Measurements from ENCODE around the gene ADD2.
A peak's percentile ranks its signal among the peaks of the same experiment; 100 is the strongest.

Gene ADD2

DNA sequence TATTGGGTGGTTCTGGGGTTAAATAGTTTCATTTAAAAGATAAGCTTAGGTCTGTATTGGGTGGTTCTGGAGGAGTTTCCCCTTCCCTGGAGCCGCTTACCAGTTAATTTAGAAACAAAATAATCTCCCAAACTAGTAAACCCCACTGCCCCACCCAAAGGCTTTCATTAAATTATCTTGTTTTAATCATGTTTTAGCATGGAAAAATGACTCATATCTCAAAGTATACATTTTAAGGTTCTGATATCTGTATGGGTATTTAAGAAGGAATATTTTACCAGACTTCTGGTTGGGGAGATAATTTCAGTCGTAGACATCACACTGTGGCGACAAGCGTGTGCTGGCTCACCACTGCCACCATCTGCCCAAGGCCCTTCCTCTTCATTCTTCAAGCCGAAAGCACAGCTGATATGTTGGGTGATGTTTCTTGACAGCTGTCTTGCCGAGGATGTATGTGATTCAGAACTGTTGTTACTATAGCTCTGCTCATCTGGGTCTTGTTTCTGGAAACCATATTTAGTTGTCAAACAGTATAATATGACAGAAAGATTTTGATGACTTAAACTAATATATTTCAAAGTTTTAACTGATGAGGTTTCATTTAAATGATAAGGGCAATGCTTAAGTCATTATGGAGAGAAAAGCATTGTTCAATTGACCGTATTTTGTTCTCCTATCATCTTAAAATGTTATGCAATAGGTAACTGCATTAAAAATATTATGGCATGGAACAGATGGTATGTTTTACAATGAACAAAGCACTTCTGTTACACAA, 17.3 kb upstream of the ADD2 start:
- DNase-seq (ENCODE audit: low spot score) = peak; percentile 46

DNA sequence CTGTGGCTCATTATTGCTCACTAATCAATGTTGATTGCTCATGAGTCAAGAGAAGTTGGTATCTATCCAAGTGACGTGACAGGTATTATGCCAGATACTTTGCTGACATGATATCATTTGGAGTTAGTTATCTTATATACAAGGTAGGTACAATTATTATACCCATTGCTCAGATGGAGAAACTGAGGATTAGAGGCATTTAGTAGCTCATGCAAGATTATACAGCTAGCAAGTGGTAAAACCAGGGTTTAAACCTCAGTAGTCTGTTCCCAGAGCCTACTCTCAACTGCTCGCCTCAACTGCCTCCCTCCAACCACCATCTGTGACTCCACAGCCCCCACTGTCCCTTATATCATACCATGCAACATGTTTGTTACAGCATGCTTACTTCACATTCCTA, 16.3 kb upstream of the ADD2 start:
- no peak for DNase-seq (ENCODE audit: low spot score)

DNA sequence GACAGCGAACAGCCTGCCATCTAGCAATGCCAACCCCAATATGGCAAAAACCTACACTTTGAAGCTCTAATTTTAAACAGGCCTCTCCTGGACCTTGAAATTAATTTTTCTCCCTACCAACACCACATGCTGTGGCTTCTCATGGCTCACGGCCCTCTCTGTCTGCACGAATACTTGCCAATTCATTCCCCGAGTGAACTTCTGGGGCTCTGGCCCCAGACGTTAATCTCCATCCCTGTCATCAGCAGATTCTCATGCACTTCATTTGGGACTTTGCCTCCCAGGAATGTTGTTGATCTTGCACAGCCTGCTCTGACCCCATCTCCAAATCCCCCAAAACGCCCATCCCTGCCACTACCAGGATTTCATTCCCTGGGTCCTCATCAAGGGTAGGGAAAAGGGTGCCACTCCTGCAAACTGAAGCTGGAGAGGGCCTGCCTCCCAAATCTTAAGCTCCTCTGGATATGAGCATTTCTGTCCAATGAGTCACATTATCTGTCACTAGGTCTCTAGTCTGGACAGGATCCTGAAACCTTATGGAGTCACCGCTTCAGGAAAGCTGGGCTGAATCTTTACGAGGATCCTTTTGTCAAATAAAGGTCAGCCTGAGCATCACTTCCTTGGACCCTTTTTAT, 12.0 kb upstream of the ADD2 start:
- DNase-seq (ENCODE audit: low spot score) = no peak

DNA sequence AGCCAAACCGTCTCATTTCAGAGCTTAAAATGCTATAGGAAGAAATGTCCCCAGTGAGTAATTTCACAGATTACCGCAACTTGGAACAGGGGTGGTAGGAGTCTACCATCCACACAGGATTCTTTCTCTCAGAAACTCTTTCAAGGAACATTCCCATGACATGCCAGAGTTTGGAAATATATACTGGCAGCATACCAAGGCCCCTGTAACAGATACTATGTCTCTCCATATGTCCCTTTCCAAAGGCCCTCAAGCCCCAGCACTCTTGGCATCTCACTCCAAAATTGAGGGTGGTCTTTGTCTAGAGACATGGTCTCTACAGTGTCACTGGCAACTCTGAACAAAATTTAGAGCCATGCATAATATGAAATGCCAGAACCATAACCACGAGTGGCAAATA, 11.5 kb upstream of the ADD2 start:
- no peak for DNase-seq (ENCODE audit: low spot score)

DNA sequence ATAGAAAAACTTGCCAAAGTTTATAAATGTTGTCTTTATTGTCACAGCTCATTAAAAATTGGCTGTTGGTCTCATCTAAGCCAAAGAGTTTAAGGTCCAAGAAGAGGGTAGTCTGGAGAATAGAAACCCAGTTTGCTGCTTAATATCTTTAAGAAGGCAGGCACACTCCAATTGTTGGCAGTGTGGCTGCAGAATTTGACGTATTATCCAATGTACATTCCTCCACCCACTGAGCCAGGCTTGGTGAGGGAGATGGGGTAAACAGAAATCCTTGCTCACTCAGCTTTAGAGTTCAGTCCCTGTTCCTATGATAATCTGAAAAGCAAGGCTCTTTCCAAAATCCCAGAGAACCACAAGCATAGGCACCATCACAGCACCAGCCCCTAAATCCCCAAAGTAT, 10.7 kb upstream of the ADD2 start:
- DNase-seq (ENCODE audit: low spot score) = no peak

DNA sequence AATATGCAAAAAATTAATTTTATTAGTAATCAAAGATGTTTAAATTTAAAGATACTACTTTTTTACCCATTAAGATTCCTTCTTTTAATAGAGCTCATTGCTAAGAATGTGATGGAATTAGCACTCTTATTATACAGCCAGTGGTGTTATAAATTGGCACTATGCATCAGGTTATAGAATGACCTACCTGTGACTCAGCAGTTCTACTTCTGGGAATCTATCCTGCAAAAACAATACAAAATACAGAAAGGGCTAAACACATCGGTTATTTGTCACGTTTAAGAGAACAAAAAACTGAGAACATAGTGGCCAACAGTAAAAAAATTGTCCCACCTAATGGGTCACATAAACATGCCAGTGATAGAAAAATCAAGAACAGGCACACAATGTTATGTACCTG, 9.4 kb upstream of the ADD2 start:
- DNase-seq (ENCODE audit: low spot score) = no peak

DNA sequence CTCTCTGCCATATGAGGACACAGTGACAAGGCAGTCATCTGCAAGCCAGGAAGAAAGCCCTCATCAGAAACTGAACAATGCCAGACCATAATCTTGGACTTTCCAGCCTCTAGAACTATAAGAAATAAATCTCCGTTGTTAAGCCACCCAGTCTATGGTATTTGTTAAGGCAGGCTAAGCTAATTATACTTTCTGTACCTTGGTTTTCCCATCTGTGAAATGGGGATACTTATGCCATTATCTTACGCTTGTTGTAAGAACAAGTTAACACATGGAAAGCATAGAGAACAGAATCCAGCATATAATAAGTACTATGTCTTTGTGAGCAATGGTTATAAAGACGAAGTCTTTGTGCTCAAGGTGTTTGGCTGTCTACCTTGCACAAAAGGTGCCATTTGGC, 8.3 kb upstream of the ADD2 start:
- DNase-seq (ENCODE audit: low spot score) = no peak

DNA sequence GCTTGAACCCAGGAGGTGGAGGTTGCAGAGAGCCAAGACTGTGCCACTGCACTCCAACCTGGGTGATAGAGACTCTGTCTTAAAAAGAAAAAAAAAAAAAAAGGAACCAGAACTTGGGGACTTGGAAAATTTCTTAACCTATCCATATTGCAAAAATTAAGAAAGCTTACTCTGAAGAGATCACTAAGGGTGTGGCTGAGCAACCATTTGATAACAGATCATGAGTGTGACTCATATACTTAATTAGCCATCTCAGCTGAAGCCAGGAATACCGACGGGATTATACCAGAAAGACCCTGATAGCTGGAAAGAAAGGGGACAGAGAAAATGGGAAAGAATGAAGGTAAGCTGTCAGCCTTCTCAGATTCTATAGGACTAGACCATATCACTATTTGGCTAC, 7.1 kb upstream of the ADD2 start:
- no peak for DNase-seq (ENCODE audit: low spot score)

DNA sequence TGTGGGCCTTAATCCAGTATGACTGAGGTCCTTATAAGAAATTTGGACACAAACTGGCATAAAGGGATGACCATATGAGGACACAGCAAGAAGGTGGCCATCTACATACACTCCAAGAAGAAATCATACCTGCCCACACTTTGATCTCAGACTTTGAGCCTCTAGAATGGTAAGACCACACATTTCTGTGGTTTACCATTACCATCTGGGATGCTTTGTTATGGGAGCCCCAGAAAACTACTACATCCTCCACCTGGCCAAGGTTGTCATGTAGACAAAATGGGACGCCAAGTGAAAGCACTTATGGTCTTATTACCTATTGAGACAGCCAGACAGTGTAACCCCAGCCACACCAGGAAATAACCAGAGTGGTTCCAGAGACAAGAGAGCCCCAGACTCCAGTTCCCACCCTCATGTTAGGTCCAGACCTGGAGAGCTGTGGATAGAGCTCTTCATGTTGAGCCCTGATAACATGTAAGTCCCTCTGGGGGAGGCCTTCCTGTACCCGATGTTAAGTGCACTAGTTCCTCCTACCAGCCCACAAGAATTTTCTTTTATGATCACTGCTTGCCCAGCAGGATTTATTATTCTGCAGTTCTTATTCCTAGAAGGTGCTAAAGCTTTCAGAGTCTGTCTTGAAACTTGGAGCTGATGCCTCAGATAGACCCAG, 4.6 kb upstream of the ADD2 start:
- DNase-seq (ENCODE audit: low spot score) = no peak

DNA sequence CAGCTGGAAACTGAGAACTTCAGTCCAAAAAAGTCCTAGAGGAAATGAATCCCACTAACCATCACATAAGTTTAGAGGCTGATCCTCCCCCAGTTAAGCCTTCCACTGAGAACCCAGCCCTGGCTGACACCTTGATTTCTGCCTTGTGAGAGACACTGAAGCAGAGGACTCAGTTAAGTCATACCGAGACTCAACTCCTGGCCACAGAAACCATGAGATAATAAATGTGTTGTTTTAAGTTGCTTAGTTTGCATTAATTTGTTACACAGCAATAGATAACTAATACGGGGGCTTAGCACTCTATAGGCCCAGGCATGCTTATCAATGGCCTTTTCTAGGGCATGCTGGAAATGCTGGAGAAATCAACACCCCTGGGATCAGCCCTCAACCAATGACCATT, 3.4 kb upstream of the ADD2 start:
- DNase-seq (ENCODE audit: low spot score) = no peak

DNA sequence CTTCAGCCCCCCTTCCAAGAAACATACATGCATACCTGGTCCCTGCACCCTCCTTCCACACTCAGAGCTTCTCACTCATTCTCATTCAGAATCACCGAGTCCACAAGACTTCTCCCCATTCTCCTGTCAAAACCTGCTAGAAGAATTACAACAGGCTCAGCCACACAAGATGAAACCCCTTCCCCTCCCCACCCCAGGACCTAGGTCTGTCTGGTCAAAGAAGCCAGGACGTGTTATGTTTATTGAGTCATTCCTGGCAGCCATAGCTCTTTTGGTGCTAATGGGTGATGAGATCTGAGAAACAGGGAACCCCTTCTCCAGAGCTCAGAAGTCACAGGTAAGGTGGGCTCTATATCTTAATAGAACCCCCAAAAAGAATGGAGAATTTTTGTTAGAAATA, 1.4 kb upstream of the ADD2 start:
- no peak for DNase-seq (ENCODE audit: low spot score)

DNA sequence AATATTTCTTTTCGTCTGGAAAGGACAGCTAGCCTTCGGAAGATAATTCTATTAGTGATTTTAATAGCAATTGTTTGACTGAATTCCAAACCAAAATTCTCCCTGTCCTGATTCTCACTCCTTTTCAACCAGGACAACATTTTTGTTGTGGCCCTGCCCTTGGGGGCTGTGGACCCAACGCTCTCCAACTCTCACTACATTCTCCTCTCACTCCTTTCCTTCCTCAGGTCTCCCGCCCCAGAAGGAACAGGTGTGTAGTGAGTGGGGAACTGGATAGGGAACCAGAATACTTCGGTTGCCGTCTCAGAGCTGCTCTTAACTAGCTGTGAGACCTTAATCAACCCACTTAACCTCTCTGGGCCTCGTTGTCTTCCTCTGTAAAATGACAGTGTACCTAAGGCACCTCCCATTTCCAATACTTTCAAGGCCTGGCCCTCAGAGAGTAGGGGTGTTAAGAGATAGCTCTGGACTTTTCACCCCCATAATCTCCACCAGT, 638 bp upstream of the ADD2 start:
- no peak for DNase-seq (ENCODE audit: low spot score)

DNA sequence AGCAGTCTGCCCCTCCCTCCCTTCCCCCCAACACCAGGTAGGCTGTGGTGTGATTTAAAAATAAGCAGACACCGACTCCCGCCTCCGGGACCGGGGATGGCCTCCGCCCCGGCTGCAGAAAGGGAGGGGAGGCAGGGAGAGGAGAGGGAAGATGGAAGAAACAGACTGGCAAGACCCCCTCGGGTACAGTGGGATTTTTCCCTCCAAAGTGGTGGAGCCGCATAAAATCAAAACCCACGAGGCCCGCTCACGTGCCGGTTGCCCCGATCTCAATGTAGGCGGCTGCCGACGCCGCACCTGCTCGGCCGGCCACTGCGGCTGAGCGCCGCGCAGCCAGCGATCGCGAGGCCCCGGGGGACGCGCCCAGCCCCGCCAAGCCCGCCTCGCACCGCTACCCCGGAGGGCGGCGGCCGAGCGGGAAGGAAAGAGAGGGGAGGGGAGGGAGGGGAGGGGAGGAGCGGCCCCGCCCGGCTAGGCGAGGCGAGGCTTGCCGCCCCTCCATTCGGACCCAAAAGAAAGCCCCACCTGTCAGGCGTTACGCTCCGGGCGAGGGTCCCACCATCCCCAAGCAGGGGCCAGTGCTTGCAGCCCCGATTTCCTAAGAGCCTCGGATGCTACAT, 811 bp downstream of the ADD2 start:
- no peak for DNase-seq (ENCODE audit: low spot score)

DNA sequence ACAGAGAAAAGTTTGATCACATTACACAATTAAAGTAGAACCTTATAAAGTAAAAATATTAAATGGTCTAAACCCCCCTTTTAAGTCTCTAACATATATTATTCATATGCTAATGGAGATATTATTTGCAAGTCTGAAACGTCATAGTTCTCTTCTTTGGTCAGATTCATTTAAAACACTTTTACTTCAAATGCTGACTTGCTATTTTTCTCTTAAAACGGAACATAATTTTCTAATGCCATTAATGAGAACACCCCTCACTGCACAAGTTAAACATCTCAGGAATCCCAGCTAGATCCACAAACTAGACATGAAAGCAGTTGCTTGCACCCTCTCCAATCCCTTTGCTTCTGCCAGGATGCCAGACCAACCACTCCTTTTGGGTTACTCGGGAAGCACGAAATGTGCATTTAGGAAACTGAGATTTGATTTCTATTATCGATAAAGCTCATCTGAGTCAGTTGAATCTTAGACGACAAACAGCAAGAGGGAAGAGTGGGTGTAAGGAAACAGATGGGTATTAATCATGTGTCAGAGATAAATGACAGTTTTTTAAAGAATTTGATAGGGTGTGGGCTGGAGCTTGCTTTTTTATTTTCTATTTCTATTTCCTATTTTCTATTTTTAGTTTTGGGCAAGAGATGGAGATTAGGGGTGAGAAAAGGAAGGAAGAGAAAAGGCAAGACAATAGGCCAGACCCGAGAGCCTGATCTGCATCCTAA, 1.5 kb downstream of the ADD2 start:
- DNase-seq (ENCODE audit: low spot score) = no peak

DNA sequence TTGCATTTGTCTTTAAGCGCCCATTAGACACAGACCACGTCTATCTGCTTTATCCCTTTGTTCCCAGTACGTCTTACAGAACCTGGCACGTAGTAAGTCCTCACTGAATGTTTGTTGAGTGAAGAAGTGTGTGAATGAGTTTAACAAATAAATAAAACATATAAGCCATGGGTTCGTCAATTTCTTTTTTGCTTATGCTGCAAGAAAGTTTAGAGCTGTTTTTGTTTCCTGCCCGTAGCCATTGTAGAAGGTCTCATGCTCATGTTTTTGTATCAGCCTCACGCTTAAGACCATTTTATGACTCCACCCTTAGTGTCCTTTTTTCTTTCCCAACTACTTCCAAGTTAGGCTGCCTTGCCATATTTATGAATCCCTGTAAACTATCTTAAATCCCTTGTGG, 2.5 kb downstream of the ADD2 start:
- no peak for DNase-seq (ENCODE audit: low spot score)

DNA sequence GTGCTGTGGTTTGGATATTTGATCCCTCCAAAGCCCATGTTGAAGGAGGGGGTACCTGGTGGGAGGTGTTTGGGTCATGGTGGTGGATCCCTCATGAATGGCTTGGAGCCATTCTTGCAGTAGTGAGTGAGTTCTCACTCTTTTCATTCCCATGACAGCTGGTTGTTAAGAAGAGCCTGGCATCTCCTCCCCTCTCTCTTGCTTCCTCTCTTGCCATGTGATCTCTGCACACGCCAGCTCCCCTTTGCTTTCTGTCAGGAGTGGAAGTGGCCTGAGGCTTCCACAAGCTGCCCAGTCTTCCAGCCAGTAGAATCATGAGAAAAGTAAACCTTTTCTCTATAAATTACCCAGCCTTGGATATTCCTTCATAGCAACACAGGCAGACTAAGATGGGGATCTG, 8.6 kb downstream of the ADD2 start:
- no peak for DNase-seq (ENCODE audit: low spot score)

DNA sequence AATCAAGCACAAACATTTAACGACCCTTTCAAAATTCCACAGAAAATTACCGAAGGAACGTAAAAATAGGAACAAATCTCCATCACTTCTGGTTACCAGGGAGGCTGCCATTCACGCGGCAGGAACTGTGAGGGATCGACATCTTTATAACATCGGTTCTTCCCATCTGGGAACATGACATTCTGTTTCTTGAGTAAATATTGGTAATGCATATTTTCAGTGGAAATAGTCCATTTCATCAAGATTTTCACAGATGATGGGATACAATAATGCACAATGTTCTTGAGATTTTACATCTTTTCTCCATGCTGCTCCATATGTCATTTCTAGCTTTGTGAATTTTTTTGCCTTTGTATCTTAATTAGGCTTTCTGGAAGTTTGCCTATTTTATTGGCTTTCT, 10.0 kb downstream of the ADD2 start:
- no peak for DNase-seq (ENCODE audit: low spot score)

DNA sequence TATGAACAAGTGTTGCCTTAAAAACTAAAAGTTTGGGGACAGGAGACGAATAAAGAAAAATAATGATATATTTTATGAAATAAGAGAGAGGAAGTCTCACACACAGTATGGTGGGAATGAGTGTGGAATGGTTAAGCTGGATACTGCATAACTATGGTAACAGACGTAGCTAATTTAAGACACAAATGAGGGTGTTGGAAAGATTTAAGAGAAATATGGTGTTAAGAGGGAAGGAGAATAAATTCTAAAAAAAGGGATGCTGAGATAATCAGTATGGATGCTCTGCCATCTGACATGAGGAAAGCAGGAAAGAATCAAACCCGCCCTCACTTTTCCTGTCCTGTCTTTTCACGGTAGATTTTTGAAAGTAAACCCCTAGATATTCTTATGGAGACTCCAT, 10.6 kb downstream of the ADD2 start:
- DNase-seq (ENCODE audit: low spot score) = no peak

DNA sequence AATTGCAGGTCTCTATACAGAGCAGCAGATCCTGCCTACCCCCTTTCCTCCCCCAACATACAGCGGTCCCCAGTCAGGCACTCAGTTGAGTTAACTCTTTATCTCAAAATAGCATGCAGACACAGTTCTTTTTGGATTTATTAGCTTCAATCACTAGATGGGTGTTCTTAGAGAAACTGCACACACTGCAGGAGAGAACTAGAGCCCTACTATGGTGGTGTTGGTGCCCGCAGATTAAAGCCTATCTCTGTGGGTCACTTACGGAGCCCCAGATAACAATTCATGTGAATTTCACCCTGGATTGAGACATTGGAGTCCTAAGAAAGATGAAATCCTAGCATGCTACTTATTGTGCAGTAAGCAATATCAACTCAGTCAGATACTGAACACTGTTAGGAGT, 11.9 kb downstream of the ADD2 start:
- DNase-seq (ENCODE audit: low spot score) = no peak

DNA sequence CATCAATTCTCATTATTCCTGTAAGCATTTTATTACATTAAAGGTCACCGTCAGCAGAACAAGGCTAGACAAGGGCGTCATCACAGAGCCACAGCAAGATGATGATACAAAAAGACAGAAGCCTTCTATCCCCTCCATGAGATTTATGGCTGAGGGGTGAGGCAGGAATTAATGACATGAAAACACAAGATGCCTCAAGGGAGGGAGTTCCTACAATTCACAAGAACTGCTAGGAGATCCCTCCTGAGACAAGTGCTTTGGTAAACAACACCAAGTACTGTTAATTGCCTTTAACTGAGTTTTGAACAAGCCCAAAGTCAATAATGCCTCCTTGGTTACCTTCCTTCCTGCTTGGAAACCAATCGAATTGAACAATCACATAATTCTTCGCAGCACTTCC, 14.1 kb downstream of the ADD2 start:
- no peak for DNase-seq (ENCODE audit: low spot score)

DNA sequence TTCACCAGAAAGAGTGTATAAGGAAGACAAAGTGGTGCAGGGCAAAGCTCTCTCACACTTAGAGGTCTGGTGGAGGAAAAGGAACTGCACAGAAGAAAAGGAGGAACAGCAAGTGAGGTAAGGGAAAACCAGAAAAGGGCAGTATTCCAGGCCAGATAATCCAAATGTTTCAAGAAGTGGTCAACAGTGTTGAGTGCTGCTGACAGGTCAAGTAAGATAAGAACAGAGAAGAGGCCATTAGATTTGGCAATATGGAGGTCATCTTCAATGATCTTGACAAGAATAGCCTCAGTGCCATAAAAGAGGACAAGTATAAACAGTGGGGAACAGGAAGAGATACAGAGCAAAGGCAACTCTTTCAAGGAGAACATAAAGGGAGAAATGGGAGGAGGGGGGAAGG, 15.0 kb downstream of the ADD2 start:
- DNase-seq (ENCODE audit: low spot score) = no peak

DNA sequence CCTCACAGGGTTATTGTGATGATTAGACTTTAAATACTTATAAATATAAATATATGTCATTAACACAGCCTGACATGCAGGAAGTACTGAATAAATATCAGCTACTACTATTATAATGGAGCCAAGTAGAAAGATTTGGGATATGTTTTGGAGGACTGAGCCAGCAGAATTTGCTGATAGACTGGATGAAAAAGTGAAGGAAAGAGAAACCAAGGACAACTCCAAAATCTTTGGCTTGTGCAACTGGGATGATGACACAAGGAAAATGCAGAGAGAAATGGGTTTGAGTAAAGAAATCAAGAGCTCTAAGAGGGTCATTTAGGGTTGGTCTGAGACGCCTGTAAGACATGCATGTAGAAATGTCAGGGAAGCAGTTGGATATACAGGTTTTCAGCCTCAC, 15.6 kb downstream of the ADD2 start:
- DNase-seq (ENCODE audit: low spot score) = no peak
